Measurements from ENCODE around the gene S100A3.

GRCh38 chr1:153560241-153560640 is 11.2 kb upstream of the S100A3 start:
- TF ChIP-seq EZH2 (IDR thresholded peaks at IDR 0.05): no peak
- no peak for TF ChIP-seq POLR2AphosphoS5 (IDR thresholded peaks at IDR 0.05; ENCODE audit: borderline replicate concordance, low read depth, low read length)
- no peak for TF ChIP-seq FOXP2 (optimal IDR thresholded peaks at IDR 0.05; ENCODE audit: control extremely low read depth, extremely low read length, insufficient read depth)
